SK-N-SH treated with all-trans-retinoic acid at 6 μM for 48 hours (cell line): Measurements from ENCODE around the gene IRGQ.

Experiments
- ATAC-seq: fragments of 200-7000 bp; cut with Tn5 transposase; 3 replicates; pipeline ENCODE4 v1.9.1; 2020; ENCODE audit warnings: mild to moderate bottlenecking, moderate library complexity
- ARNTL ChIP-seq: fragments of 450-650 bp; formaldehyde crosslinking; IDR thresholded peaks from 2 replicates; pipeline ENCODE4 v1.5.0; 2020; ENCODE audit warnings: low read depth, mild to moderate bottlenecking, moderate library complexity, borderline replicate concordance
- BACH2 ChIP-seq: fragments of 250-450 bp; sonication (Bioruptor Pico); IDR thresholded peaks from 2 replicates; pipeline ENCODE4 v1.9.0; 2021; ENCODE audit warnings: mild to moderate bottlenecking, borderline replicate concordance
- CSDC2 ChIP-seq: fragments of 250-450 bp; sonication (Bioruptor Pico); IDR thresholded peaks from 2 replicates; pipeline ENCODE4 v1.5.0; 2020; ENCODE audit warnings: mild to moderate bottlenecking, moderate library complexity
- GLIS3 ChIP-seq: fragments of 250-450 bp; sonication (Bioruptor Pico); IDR thresholded peaks from 2 replicates; pipeline ENCODE4 v1.5.0; 2020; ENCODE audit warnings: mild to moderate bottlenecking, moderate library complexity
- ISL1 ChIP-seq: fragments of 250-450 bp; sonication (Bioruptor Pico); IDR thresholded peaks from 2 replicates; pipeline ENCODE4 v2.1.2; 2022; ENCODE audit warnings: mild to moderate bottlenecking, moderate library complexity
- OSR1 ChIP-seq: fragments of 250-450 bp; sonication (Bioruptor Pico); IDR thresholded peaks from 2 replicates; pipeline ENCODE4 v1.8.0; 2022; ENCODE audit warnings: moderate library complexity, mild to moderate bottlenecking, inconsistent platforms
- PATZ1 ChIP-seq: fragments of 250-450 bp; sonication (Bioruptor Pico); IDR thresholded peaks from 2 replicates; pipeline ENCODE4 v1.8.0; 2020; ENCODE audit warnings: mild to moderate bottlenecking, moderate library complexity, borderline replicate concordance
- POU6F1 ChIP-seq: fragments of 250-450 bp; sonication (Bioruptor Pico); IDR thresholded peaks from 2 replicates; pipeline ENCODE4 v1.8.0; 2021; ENCODE audit warnings: low read depth, mild to moderate bottlenecking, moderate library complexity, borderline replicate concordance
- PPARA ChIP-seq: fragments of 250-450 bp; sonication (Bioruptor Pico); IDR thresholded peaks from 2 replicates; pipeline ENCODE4 v1.5.0; 2020; ENCODE audit warnings: mild to moderate bottlenecking, borderline replicate concordance
- RARB ChIP-seq: fragments of 250-450 bp; sonication (Bioruptor Pico); IDR thresholded peaks from 2 replicates; pipeline ENCODE4 v1.8.0; 2021; ENCODE audit warnings: mild to moderate bottlenecking, moderate library complexity
- SNAI2 ChIP-seq: fragments of 250-450 bp; sonication (Bioruptor Pico); IDR thresholded peaks from 2 replicates; pipeline ENCODE4 v1.5.0; 2020; ENCODE audit warnings: mild to moderate bottlenecking, moderate library complexity
- TCF4 ChIP-seq: fragments of 250-450 bp; sonication (Bioruptor Pico); IDR thresholded peaks from 2 replicates; pipeline ENCODE4 v1.8.0; 2021; ENCODE audit warnings: mild to moderate bottlenecking, moderate library complexity, borderline replicate concordance
- TOX ChIP-seq: fragments of 250-450 bp; sonication (Bioruptor Pico); IDR thresholded peaks from 2 replicates; pipeline ENCODE4 v1.8.0; 2021; ENCODE audit warnings: mild to moderate bottlenecking, moderate library complexity, borderline replicate concordance
- TSHZ2 ChIP-seq: fragments of 250-450 bp; sonication (Bioruptor Pico); IDR thresholded peaks from 2 replicates; pipeline ENCODE4 v1.5.0; 2020; ENCODE audit warnings: mild to moderate bottlenecking, moderate library complexity
- ZC3H10 ChIP-seq: fragments of 250-450 bp; sonication (Bioruptor Pico); IDR thresholded peaks from 2 replicates; pipeline ENCODE4 v1.5.1; 2021; ENCODE audit warnings: mild to moderate bottlenecking, moderate library complexity
- ZFP30 ChIP-seq: fragments of 450-650 bp; formaldehyde crosslinking; IDR thresholded peaks from 2 replicates; pipeline ENCODE4 v1.5.0; 2022; ENCODE audit warnings: mild to moderate bottlenecking, moderate library complexity
- ZNF565 ChIP-seq: fragments of 450-650 bp; formaldehyde crosslinking; conservative IDR thresholded peaks from 2 replicates; pipeline ENCODE4 v1.5.0; 2020; ENCODE audit warnings: low read depth, mild to moderate bottlenecking, moderate library complexity
- ZNF70 ChIP-seq: fragments of 450-650 bp; formaldehyde crosslinking; IDR thresholded peaks from 2 replicates; pipeline ENCODE4 v1.5.0; 2020; ENCODE audit warnings: mild to moderate bottlenecking, moderate library complexity
- TF ChIP-seq, protein P1 (sequence below): fragments of 250-450 bp; sonication (Bioruptor Pico); IDR thresholded peaks from 2 replicates; pipeline ENCODE4 v1.5.1; 2020; ENCODE audit warnings: low read depth, mild to moderate bottlenecking, moderate library complexity

Gene IRGQ

GRCh38 chr19:43562698-43563241, 33.2 kb downstream of the IRGQ start (continued):
- TF ChIP-seq, protein P1, sequence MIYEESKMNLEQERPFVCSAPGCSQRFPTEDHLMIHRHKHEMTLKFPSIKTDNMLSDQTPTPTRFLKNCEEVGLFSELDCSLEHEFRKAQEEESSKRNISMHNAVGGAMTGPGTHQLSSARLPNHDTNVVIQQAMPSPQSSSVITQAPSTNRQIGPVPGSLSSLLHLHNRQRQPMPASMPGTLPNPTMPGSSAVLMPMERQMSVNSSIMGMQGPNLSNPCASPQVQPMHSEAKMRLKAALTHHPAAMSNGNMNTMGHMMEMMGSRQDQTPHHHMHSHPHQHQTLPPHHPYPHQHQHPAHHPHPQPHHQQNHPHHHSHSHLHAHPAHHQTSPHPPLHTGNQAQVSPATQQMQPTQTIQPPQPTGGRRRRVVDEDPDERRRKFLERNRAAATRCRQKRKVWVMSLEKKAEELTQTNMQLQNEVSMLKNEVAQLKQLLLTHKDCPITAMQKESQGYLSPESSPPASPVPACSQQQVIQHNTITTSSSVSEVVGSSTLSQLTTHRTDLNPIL: no peak
- TF ChIP-seq ZNF70 (CRISPR knock-in tag) (no peak), ARNTL (CRISPR knock-in tag) (no peak), CSDC2 (CRISPR knock-in tag) (no peak), OSR1 (CRISPR knock-in tag) (no peak), RARB (CRISPR knock-in tag) (no peak)

DNA sequence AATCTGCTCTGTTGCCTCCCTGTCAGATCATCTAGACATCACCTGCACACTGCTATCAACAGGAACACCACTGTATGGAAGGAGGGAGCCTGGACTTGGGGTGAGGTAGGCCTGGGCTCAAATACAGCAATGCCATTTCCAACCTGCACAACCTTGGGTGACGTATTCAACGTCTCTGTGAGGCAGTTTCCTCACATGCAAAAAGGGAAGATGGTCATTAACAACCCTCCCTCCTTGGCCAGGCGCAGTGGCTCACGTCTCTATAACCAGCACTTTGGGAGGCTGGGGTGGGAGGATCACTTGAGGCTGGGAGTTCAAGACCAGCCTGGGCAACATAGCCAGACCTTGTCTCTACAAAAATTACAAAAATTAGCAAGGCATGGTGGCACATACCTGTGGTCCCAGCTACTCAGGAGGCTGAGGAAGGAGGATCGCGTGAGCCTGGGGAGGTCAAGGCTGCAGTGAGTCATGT, 33.7 kb downstream of the IRGQ start:
- TF ChIP-seq POU6F1 (CRISPR knock-in tag): no peak
- TF ChIP-seq ZNF565: no peak
- no peak for TF ChIP-seq GLIS3 (CRISPR knock-in tag)
- no peak for TF ChIP-seq TSHZ2 (CRISPR knock-in tag)
- TF ChIP-seq RARB (CRISPR knock-in tag): no peak
- no peak for TF ChIP-seq BACH2 (CRISPR knock-in tag)
- ATAC-seq: no peak

GRCh38 chr19:43561139-43561970, 34.6 kb downstream of the IRGQ start:
- no peak for ATAC-seq

More at GRCh38 chr19:43561139-43561970, 34.6 kb downstream of the IRGQ start:
- TF ChIP-seq ZC3H10: no peak
- no peak for TF ChIP-seq SNAI2 (CRISPR knock-in tag)
- TF ChIP-seq POU6F1 (CRISPR knock-in tag): no peak
- TF ChIP-seq TCF4: no peak
- no peak for TF ChIP-seq ZNF565
- TF ChIP-seq ISL1 (CRISPR knock-in tag): no peak
- no peak for TF ChIP-seq GLIS3 (CRISPR knock-in tag)
- TF ChIP-seq PPARA (CRISPR knock-in tag): no peak
- no peak for TF ChIP-seq BACH2 (CRISPR knock-in tag)
- TF ChIP-seq, protein P1: no peak
- TF ChIP-seq CSDC2 (CRISPR knock-in tag): no peak
- no peak for TF ChIP-seq ARNTL (CRISPR knock-in tag)
- no peak for TF ChIP-seq ZFP30 (CRISPR knock-in tag)
- no peak for TF ChIP-seq TOX (CRISPR knock-in tag)
- TF ChIP-seq PATZ1 (CRISPR knock-in tag): no peak
- no peak for TF ChIP-seq ZNF70 (CRISPR knock-in tag)
- TF ChIP-seq, all 23 proteins: peak for 0
